CD4-positive, alpha-beta T cell treated with Interleukin-12 subunit alpha and Interleukin-12 subunit beta, for 1 hour (primary cell): ENCODE data around the gene AHRR.
"Not testable (repeated sequence)": the region's sequence is repeated elsewhere in the genome, so short reads cannot be mapped to it uniquely, and the experiment has no call there.

Experiments used
- DNase-seq: peaks from one replicate; pipeline ENCODE4 v3.0.0-alpha.2; 2020

AHRR gene

GRCh38 chr5:398475-399295 is 77.2 kb downstream of the AHRR start:
- no peak for DNase-seq

GRCh38 chr5:399296-400281 is 78.1 kb downstream of the AHRR start:
- peak; percentile 33 for DNase-seq

GRCh38 chr5:400282-401145 is 79.0 kb downstream of the AHRR start:
- no peak for DNase-seq

- DNase-seq, result no peak
Observed at GRCh38 chr5:401146-402034, 79.9 kb downstream of the AHRR start.

GRCh38 chr5:402219-402614 is 80.7 kb downstream of the AHRR start:
- DNase-seq, result not testable (repeated sequence)

- DNase-seq, result no peak
Observed at GRCh38 chr5:402615-403359, 81.3 kb downstream of the AHRR start.

- DNase-seq, result no peak
Observed at GRCh38 chr5:403995-404394, 82.5 kb downstream of the AHRR start.

- no peak for DNase-seq
Observed at GRCh38 chr5:404666-405241, 83.2 kb downstream of the AHRR start.

- DNase-seq, result no peak
Observed at GRCh38 chr5:405421-405820, 83.9 kb downstream of the AHRR start.

GRCh38 chr5:406041-406440 is 84.5 kb downstream of the AHRR start:
- DNase-seq, result no peak

- no peak for DNase-seq
Observed at GRCh38 chr5:407051-407450, 85.5 kb downstream of the AHRR start.

GRCh38 chr5:407801-408268 is 86.3 kb downstream of the AHRR start:
- no peak for DNase-seq

- no peak for DNase-seq
Observed at GRCh38 chr5:410911-411517, 89.5 kb downstream of the AHRR start.

GRCh38 chr5:411728-412127 is 90.2 kb downstream of the AHRR start:
- no peak for DNase-seq

GRCh38 chr5:414991-415927 is 93.7 kb downstream of the AHRR start:
- DNase-seq, result not testable (repeated sequence)

GRCh38 chr5:415928-416635 is 94.6 kb downstream of the AHRR start:
- no peak for DNase-seq

- DNase-seq, result no peak
Observed at GRCh38 chr5:416636-416960, 95.1 kb downstream of the AHRR start.
